Stomach (tissue), 4 donors: ENCODE results near the gene XRCC3.

Experiments
- POLR2AphosphoS5 ChIP-seq, 3 donors: sonication (generic); formaldehyde crosslinking; IDR thresholded peaks; one replicate each; pipeline ENCODE4 v1.6.1; 2016; ENCODE audit warnings: antibody characterized with exemption in 3 of 3
- TF ChIP-seq, protein P1 (sequence below), 7 experiments: fragments of 450-650 bp in 4 of 7; fragments of 200-600 bp in 3 of 7; sonication (generic) in 3 of 7; IDR thresholded peaks; one replicate each; pipeline ENCODE4 v1.5.1; 2016 to 2019; ENCODE audit warnings: antibody characterized with exemption in 7 of 7, control low read depth in 2 of 7, mild to moderate bottlenecking in 1 of 7

DNA sequence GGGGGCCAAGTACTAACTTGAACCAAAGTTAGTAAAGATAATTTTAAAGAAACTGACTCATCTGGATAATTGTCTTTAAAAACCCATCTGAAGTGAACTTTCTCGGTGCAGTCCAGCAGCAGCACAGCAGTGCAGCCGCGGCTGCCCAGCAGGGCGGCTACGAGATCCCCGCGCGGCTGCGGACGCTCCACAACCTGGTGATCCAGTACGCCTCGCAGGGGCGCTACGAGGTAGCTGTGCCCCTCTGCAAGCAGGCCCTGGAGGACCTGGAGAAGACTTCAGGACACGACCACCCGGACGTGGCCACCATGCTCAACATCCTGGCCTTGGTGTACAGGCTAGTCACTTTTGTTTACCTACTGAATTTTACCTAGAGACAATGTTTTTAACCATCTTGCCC is 52.7 kb downstream of the XRCC3 start:
- TF ChIP-seq, protein P1, sequence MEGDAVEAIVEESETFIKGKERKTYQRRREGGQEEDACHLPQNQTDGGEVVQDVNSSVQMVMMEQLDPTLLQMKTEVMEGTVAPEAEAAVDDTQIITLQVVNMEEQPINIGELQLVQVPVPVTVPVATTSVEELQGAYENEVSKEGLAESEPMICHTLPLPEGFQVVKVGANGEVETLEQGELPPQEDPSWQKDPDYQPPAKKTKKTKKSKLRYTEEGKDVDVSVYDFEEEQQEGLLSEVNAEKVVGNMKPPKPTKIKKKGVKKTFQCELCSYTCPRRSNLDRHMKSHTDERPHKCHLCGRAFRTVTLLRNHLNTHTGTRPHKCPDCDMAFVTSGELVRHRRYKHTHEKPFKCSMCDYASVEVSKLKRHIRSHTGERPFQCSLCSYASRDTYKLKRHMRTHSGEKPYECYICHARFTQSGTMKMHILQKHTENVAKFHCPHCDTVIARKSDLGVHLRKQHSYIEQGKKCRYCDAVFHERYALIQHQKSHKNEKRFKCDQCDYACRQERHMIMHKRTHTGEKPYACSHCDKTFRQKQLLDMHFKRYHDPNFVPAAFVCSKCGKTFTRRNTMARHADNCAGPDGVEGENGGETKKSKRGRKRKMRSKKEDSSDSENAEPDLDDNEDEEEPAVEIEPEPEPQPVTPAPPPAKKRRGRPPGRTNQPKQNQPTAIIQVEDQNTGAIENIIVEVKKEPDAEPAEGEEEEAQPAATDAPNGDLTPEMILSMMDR (IDR thresholded peaks at IDR 0.05), result no peak
- no peak for TF ChIP-seq POLR2AphosphoS5 (IDR thresholded peaks at IDR 0.05)
